GM18867 (cell line): ENCODE data around the gene CAND2.
"Not testable (repeated sequence)": the region's sequence is repeated elsewhere in the genome, so short reads cannot be mapped to it uniquely, and the experiment has no call there.

Experiments used
- ATAC-seq: cut with Tn5 transposase; IDR thresholded peaks from one replicate; pipeline ENCODE4 v1.9.1; 2021; ENCODE audit warnings: mild to moderate bottlenecking, moderate library complexity; ENCODE audit not compliant: unreplicated experiment

CAND2 gene

GRCh38 chr3:12828751-12829150 lies 32.3 kb downstream of the CAND2 start:
- ATAC-seq = no peak

DNA sequence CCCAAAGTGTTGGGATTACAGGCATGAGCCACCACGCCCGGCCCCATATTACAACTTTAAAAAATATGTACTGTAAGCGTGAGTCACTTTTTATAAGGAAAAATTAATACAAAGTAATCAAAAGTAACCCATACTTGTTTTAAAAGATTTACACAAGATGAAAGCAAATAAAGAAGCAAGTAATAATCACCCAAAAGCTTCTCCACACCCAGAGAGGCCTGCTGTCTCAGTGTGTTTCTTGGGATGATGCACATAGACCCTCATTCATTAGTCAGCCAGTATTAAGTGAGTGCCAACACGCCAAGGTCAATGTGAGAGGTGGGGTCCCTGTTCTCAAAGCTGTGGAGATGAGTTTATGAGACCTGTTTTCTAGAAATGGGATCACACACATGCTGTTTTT lies 32.9 kb downstream of the CAND2 start:
- ATAC-seq = no peak

- ATAC-seq = no peak
These were observed 33.7 kb downstream of the CAND2 start for GRCh38 chr3:12829886-12830784.

DNA sequence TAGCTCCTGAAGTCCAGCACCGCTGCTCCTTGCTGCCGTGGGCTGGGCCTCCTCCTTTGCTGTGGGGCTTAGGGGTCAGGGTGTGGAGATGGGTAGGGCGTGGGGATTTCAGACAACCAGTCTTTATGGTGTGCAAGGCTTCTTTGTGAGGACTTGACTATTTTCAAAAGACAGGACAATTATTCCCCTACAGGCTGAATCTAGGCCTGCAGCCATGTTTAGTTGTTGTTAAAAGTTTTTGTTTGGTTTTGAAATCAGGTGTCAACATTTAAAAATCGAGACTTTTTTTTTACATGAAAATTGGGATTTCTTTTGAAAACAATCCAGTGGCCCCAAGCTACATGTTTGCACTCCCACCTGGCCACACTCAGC lies 34.3 kb downstream of the CAND2 start:
- ATAC-seq = no peak

DNA sequence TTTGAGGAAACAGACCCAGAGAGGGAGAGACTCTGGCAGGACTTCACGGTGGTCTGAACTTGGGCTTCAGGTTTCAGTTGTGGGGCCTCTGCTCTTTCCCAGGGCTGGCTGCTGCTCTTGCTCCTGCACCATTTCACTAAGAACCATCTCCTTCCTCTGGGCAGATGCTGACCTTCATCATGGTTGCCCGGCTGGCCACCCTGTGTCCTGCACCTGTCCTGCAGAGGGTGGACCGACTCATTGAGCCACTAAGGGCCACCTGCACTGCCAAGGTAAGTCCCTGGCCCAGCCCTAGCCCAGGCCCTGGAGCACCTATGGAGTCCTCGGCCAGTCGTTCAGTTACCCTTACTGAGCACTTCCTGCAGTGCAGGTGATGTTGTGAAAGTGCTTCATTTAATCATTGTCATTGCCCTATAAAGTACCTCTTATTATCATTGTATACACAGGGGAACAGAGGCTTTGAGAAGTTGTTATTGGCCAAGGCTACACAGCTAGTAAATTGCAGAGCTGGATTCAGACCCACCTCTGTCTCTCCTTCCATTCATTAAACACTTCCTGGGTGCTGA lies 34.9 kb downstream of the CAND2 start:
- ATAC-seq = no peak

DNA sequence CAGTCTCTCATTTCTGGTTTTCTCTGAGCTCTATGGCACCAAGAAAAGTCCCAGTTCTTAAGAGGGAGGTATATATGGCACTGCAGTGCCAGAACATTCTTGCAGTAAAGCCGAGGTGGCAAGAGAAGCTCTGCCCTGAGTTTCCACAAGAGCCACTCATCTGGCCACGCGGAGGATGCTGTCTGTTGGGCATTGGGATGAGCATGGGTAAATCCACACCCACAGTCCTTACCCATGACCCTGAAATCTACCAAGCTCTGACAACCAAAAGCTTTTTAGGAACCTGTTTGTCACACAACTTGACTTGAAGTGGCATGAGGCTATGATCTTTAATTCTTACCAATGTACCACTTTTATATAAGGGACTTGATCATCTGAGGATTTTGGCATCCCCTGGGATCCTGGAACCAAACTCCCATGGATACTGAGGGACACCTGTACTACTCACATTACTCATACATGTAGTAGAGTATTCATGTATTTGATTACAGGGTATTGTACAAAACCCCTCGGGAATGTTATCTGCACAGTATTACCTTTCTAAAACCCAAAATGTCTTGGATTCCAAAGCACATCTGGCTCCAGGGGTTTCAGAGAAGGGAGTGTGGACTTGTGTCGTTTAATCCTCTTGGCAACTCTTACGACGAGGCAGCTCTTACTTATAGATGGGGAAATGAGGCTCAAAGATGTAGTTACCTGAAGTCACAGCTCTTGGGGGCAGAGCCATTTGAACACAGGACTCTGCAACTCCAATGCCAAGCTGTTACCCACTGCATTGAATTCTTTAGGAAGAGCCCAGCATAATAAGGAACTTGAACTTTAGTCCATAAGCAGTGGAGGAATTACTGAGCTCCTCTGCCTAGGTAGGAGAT lies 36.1 kb downstream of the CAND2 start:
- ATAC-seq = no peak

GRCh38 chr3:12833222-12834161 lies 37.0 kb downstream of the CAND2 start:
- no peak for ATAC-seq

DNA sequence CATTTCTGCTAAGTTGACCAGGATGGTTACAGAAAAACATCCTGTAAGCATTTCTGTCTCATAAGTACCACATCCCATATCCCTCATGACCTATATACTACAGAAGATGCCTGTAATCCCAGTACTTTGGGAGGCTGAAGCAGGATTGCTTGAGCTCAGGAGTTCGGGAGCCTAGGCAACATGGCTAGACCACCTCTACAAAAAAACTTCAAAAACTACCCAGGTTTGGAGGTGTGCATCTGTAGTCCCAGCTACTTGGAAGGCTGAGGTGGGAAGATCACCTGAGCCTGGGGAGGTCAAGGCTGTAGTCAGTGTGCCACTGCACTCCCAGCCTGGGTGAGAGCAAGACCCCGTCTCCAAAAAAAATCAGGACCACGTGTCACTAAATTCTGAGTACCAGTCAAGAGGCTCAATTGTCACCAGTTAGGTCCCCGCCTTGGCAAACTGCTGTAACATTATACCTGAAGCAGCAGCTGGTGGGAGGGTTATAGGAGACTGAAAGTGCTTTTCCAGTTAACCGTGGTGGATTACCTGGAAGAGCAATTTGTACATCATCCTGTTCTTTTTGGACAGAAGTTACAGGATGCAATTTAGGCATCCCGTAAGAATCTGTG lies 38.7 kb downstream of the CAND2 start:
- no peak for ATAC-seq

GRCh38 chr3:12837295-12837986 lies 41.0 kb downstream of the CAND2 start:
- ATAC-seq = no peak

DNA sequence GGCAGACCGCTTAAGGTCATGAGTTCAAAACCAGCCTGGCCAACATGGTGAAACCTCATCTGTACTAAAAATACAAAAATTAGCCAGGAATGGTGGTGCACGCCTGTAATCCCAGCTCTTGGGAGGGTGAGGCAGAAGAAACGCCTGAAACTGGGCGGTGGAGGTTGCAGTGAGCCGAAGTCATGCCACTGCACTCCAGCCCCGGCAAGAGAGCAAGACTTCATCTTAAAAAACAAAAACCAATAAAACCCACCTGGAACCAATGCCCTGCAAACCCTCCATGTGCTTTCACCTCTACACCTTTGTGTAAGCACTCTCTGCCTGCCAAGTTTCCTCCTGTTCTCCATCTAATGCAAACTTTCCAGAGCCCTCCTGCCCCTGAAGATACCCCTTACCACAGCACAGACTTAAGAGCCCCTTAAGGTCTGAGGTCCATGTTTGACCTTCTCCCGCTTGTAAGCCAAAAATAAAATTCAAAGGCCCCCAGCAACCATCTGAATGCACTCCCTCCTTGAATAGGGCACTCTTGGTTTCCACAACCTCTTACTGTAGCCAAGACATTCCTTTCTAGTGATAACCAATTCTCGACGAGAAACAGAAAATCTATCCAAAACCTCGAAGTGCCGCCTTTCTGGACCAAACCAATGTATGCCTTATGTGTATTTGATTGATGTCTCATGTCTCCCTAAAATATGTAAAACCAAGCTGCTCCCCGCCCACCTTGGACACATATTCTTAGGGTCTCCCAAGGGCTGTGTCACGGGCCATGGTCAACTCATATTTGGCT lies 41.9 kb downstream of the CAND2 start:
- ATAC-seq = no peak

- no peak for ATAC-seq
These were observed 42.9 kb downstream of the CAND2 start for GRCh38 chr3:12839156-12839946.

DNA sequence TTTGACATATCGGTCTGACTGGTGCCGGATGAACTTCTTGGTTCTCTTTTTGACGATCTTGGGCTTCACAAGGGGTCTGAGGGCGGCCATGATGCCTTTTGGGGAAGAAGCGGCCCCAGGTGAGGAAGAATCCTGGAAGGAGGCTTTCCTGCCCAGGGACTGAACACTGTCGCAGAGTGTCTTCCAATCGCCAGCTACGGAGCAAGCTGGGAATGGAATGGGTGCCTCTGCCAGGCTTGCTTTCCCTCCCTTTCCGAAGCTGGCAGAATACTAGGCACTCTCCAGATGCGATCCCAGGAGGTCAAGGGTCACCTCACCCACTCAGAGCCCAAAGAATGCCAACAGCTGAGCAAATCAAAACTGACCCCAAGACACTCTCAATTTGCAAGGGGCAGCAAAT lies 43.7 kb downstream of the CAND2 start:
- ATAC-seq = not testable (repeated sequence)

DNA sequence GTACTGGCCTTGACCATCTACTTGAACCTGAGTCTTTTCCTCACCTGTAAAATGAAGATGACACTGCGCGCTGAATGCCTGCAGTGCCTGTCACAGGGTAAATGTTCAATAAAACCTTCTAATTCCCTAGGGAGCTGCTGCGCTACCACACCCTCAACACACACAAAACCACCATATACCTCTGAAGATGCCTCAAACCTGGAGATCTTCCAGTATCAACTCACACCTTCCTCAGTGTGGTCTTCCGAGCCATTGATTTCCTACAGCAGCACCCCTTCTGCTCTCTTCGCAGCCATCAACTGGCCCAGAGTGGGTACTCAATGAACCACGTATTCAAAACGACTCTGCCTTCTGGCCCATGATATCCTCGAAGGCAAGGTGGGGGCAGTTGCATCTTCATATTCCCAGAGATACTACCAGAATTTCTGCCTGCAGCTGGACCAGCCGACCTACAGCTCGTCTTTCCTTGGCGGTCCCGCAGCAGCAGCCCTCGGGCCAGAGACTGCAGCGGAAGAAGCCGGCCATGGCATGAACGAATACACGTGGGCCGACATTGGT lies 44.2 kb downstream of the CAND2 start:
- peak; percentile 26 for ATAC-seq

- peak; percentile 82 for ATAC-seq
These were observed 44.9 kb downstream of the CAND2 start, which contains the start of gene RPL32 for GRCh38 chr3:12841149-12841969. Gene RPL32, minus strand, starts transcription at chr3:12841565. Its CDS starts 1,328 bp downstream, at chr3:12840237.

- ATAC-seq = peak; percentile 6
These were observed 45.5 kb downstream of the CAND2 start for GRCh38 chr3:12841970-12842328.

- no peak for ATAC-seq
These were observed 46.0 kb downstream of the CAND2 start for GRCh38 chr3:12842469-12842868.

DNA sequence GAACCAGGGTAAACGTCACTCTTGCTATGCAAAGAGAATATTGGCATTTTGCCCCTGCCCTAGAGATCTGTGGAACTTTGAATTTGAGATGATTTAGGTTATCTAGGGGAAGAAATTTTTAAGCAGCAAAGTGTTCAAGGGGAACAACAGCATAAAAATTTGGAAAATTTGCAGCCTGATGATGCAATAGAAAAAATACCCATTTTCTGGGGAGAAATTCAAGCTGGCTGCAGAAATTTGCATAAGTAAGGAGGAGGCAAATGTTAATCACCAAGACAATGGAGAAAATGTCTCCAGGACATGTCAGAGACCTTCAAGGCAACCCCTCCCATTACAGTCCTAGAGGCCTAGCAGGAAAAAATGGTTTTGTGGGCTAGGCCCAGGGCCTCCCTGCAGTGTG lies 49.3 kb downstream of the CAND2 start:
- no peak for ATAC-seq
